Heart left ventricle (tissue), 16 donors: ENCODE results near the gene VAC14. TPM values are rescaled to one million over a fixed set of nuclear protein-coding genes. Genes with fewer than 3 reads are reported as not detected.
A peak's percentile ranks its signal among the peaks of the same experiment; 100 is the strongest.

Experiments used
- ATAC-seq, 4 donors: fragments of 200-7000 bp; cut with Tn5 transposase; one replicate each; pipeline ENCODE4 v1.9.1; 2020 to 2022; ENCODE audit warnings: moderate library complexity in 4 of 4, mild to moderate bottlenecking in 3 of 4, moderate number of reproducible peaks in 1 of 4
- DNase-seq, 5 donors: peaks; one replicate each; pipeline ENCODE4 v3.0.0-alpha.2; 2020
- H3K27ac ChIP-seq, 12 donors: fragments of 200-600 bp; sonication (generic) in 4 of 12; one replicate each; pipeline versions ENCODE4 v1.5.0 to v1.8.0; 2016 to 2022; ENCODE audit warnings: mild to moderate bottlenecking in 2 of 12
- H3K27me3 ChIP-seq, 9 donors: fragments of 200-600 bp; sonication (generic) in 2 of 9; one replicate each; pipeline versions ENCODE4 v1.5.1 to v1.8.0; 2016 to 2022; ENCODE audit warnings: mild to moderate bottlenecking in 3 of 9
- H3K36me3 ChIP-seq, 9 donors: fragments of 200-600 bp; sonication (generic) in 2 of 9; one replicate each; pipeline versions ENCODE4 v1.5.0 to v1.8.0; 2018 to 2022; ENCODE audit warnings: mild to moderate bottlenecking in 2 of 9
- H3K4me1 ChIP-seq, 12 donors: fragments of 200-600 bp; sonication (generic) in 4 of 12; one replicate each; pipeline versions ENCODE4 v1.5.0 to v1.8.0; 2016 to 2022; ENCODE audit warnings: mild to moderate bottlenecking in 3 of 12
- H3K4me3 ChIP-seq, 12 donors: fragments of 200-600 bp; sonication (generic) in 4 of 12; one replicate each; pipeline versions ENCODE4 v1.5.0 to v1.8.0; 2017 to 2022; ENCODE audit warnings: mild to moderate bottlenecking in 9 of 12, moderate library complexity in 4 of 12
- H3K9me3 ChIP-seq, 12 donors: fragments of 200-600 bp; sonication (generic) in 4 of 12; one replicate each; pipeline versions ENCODE4 v1.5.0 to v1.8.0; 2016 to 2022; ENCODE audit warnings: mild to moderate bottlenecking in 1 of 12
- CTCF ChIP-seq, 12 donors: fragments of 200-600 bp; sonication (generic) in 4 of 12; IDR thresholded peaks; one replicate each; pipeline versions ENCODE4 v1.5.0 to v1.8.0; 2018 to 2022; ENCODE audit warnings: antibody characterized with exemption in 12 of 12, mild to moderate bottlenecking in 5 of 12
- POLR2A ChIP-seq, 2 donors: fragments of 450-650 bp; IDR thresholded peaks; one replicate each; pipeline ENCODE4 v1.6.1; 2017; ENCODE audit warnings: antibody characterized with exemption in 2 of 2, mild to moderate bottlenecking in 2 of 2, moderate library complexity in 2 of 2
- WGBS, 4 donors: extraction: QIAGEN DNeasy Blood & Tissue Kit in 2 of 4; methylation state at CpG; one replicate each; pipeline versions ENCODE4 v1.1.5 to v1.1.7; 2013 to 2018; 5-methylcytosine and 5-hydroxymethylcytosine counted together
- intact Hi-C, 10 donors: fragments of 100-400 bp; cut with DNase I; formaldehyde crosslinking; loops; one replicate each; pipeline versions ENCODE4 v1.11.1 to v1.14.2; 2022
- polyA plus RNA-seq, 2 donors: library from polyadenylated mRNA; stranded (reverse); fragments of 200-250 nt; gene quantifications; one replicate each; pipeline ENCODE4 v1.2.3, GENCODE V29; 2013
- total RNA-seq, 9 donors: library from RNA; depleted of rRNA in 2 of 9; stranded (reverse); fragments of >200 nt in 2 of 9; fragmentation: NEBNext Ultra II Directional in 3 of 9; extraction: Animal tissue kit (Norgen Biotek cat#: 25700) in 3 of 9; gene quantifications; one replicate each; pipeline versions ENCODE4 v1.1.0 to v1.2.4, GENCODE V29; 2016 to 2023
- donor health status: ischemic (EF 13 %, LVEDD 7.1; RV severe dilation, severe dysfunction).
- donor health status: healthy with polysubstance abuse.
- donor health status: DM: no; HTN: yes; CAD: no.
- donor health status: DM: no; HTN: no; CAD: no.
- donor health status: ischemic (EF 25% LVEDD 6.9; RV normal size, moderate dysfunction).
- donor health status: ischemic (EF 25% LVEDD 5.7; RV mildly dilated, moderate dysfunction).
- donor health status: healthy.
- donor health status: DM: yes; HTN: yes; CAD: no.
- donor health status: ischemic (EF 35%, LVEDD 5.7; RV mildly dilated, moderate dysfunction).
- donor health status: nonischemic (EF 11% LVEDD 7.7; RV severe dilation, severe dysfunction).
- donor health status: DM: yes; HTN: yes; CAD: no.
- donor health status: PGD.
- donor health status: ischemic (EF 29% LVEDD 5.4; RV normal size, mild dysfunction).
- donor health status: nonischemic (EF 23%, LVEDD 6.1; RV moderate dilation, normal function).

VAC14 gene
- total and polyA plus RNA-seq, 11 donors = 13.9 to 48.0 (median 26.1) TPM

- intact Hi-C loops = loop anchor here in 2 of 10 donors (2.0 to 5.0 kb wide), 2 partner anchors 51 to 53 kb away; no protein-coding TSS in a partner anchor
- Histone ChIP-seq H3K27ac (peak within 1 kb of the TSS; percentile 43 to 96 (median 84)), H3K27me3 (peaks cover 0 to 5% (median 0%) of the 10 kb centered on the region in 9 donors), H3K4me3 (peak within 1 kb of the TSS; percentile 24 to 96 (median 73)), H3K9me3 (no peaks in the 10 kb centered on the region), H3K4me1 (peaks cover 6 to 96% (median 73%) of the 10 kb centered on the region in 12 donors), H3K36me3 (no peaks in the 10 kb centered on the region)
- peak; percentile 87 to 90 (median 90) for DNase-seq
- WGBS, 4 donors = 0% methylated on average over 72 of the region's 72 CpGs; no CpG with 5 or more reads in 2 of the 4 donors
- TF ChIP-seq POLR2A (IDR thresholded peaks at IDR 0.05) (peak in 1 of 2 donors; percentile 51), CTCF (IDR thresholded peaks at IDR 0.05) (no peak)
- peak; percentile 32 to 75 (median 71) for ATAC-seq
Observed at GRCh38 chr16:70685938-70686375, 115.0 kb downstream of the VAC14 start, which contains the start of gene MTSS2. Gene MTSS2 (minus strand): TSS chr16:70686053. CDS start chr16:70685791, 262 bp downstream.

- peaks cover 0 to 3% (median 0%) of the 10 kb centered on the region in 9 donors for H3K36me3 ChIP-seq
- DNase-seq = peak in 3 of 5 donors; percentile 38 to 63 (median 55)
- peak in 2 of 4 donors; percentile 1 to 2 for ATAC-seq
- no peak for TF ChIP-seq CTCF (IDR thresholded peaks at IDR 0.05)
- TF ChIP-seq POLR2A (IDR thresholded peaks at IDR 0.05) = no peak
- peaks cover 0 to 5% (median 0%) of the 10 kb centered on the region in 9 donors for H3K27me3 ChIP-seq
- peak overlapping the region in 11 of 12 donors; percentile 52 to 92 (median 73) for H3K27ac ChIP-seq
- H3K4me3 ChIP-seq = peak overlapping the region; percentile 24 to 96 (median 73)
- H3K9me3 ChIP-seq = no peaks in the 10 kb centered on the region
- peaks cover 6 to 96% (median 74%) of the 10 kb centered on the region in 12 donors for H3K4me1 ChIP-seq
- intact Hi-C loops = loop anchor here in 2 of 10 donors (2.0 to 5.0 kb wide), 2 partner anchors 52 to 54 kb away; no protein-coding TSS in a partner anchor
- 2 to 35% (median 2%) methylated on average over 4 to 90 of the region's 90 CpGs for WGBS, 4 donors
Observed at GRCh38 chr16:70685061-70685937, 115.7 kb downstream of the VAC14 start.

GRCh38 chr16:70684146-70685060, 116.6 kb downstream of the VAC14 start:
- Histone ChIP-seq H3K9me3 (no peaks in the 10 kb centered on the region), H3K27ac (peak overlapping the region in 10 of 12 donors; percentile 13 to 92 (median 72)), H3K27me3 (peaks cover 0 to 5% (median 0%) of the 10 kb centered on the region in 9 donors), H3K36me3 (peaks cover 0 to 11% (median 4%) of the 10 kb centered on the region in 9 donors), H3K4me1 (peaks cover 3 to 96% (median 68%) of the 10 kb centered on the region in 12 donors), H3K4me3 (peak overlapping the region; percentile 24 to 96 (median 73))
- intact Hi-C loops = loop anchor here in 7 of 10 donors (2.0 to 5.0 kb wide), 3 partner anchors 53 to 83 kb away; no protein-coding TSS in a partner anchor
- no peak for TF ChIP-seq CTCF (IDR thresholded peaks at IDR 0.05)
- TF ChIP-seq POLR2A (IDR thresholded peaks at IDR 0.05) = no peak
- ATAC-seq = no peak
- peak in 3 of 5 donors; percentile 49 to 65 (median 54) for DNase-seq
- WGBS, 4 donors = 47 to 62% (median 54%) methylated on average over 10 to 14 of the region's 14 CpGs
